Brain pericyte (primary cell): ENCODE data around the gene LAMB4.
A peak's percentile ranks its signal among the peaks of the same experiment; 100 is the strongest.

Experiments used
- DNase-seq: peaks from one replicate; pipeline ENCODE4 v3.0.0-alpha.2; 2012; ENCODE audit warnings: low read depth, low spot score

LAMB4 gene

GRCh38 chr7:108104324-108104723 lies 25.8 kb downstream of the LAMB4 start:
- no peak for DNase-seq

- DNase-seq = no peak
Measured at GRCh38 chr7:108103558-108104298, 26.4 kb downstream of the LAMB4 start.

- DNase-seq = no peak
Measured at GRCh38 chr7:108102671-108103312, 27.4 kb downstream of the LAMB4 start.

GRCh38 chr7:108101759-108102158 lies 28.4 kb downstream of the LAMB4 start:
- no peak for DNase-seq

- no peak for DNase-seq
Measured at GRCh38 chr7:108099713-108100112, 30.4 kb downstream of the LAMB4 start.

GRCh38 chr7:108097703-108098102 lies 32.5 kb downstream of the LAMB4 start:
- no peak for DNase-seq

- no peak for DNase-seq
Measured at GRCh38 chr7:108096996-108097395, 33.2 kb downstream of the LAMB4 start.

- peak; percentile 36 for DNase-seq
Measured at GRCh38 chr7:108094933-108095710, 35.0 kb downstream of the LAMB4 start.

- DNase-seq = peak; percentile 43
Measured at GRCh38 chr7:108094346-108094745, 35.8 kb downstream of the LAMB4 start.

- no peak for DNase-seq
Measured at GRCh38 chr7:108093851-108094331, 36.3 kb downstream of the LAMB4 start.

- DNase-seq = no peak
Measured at GRCh38 chr7:108093341-108093740, 36.8 kb downstream of the LAMB4 start.

- no peak for DNase-seq
Measured at GRCh38 chr7:108091461-108091831, 38.7 kb downstream of the LAMB4 start.

GRCh38 chr7:108090791-108091460 lies 39.2 kb downstream of the LAMB4 start:
- no peak for DNase-seq

- no peak for DNase-seq
Measured at GRCh38 chr7:108089381-108089780, 40.8 kb downstream of the LAMB4 start.

- no peak for DNase-seq
Measured at GRCh38 chr7:108088729-108089128, 41.4 kb downstream of the LAMB4 start.

GRCh38 chr7:108087778-108088177 lies 42.4 kb downstream of the LAMB4 start:
- no peak for DNase-seq

GRCh38 chr7:108086962-108087361 lies 43.2 kb downstream of the LAMB4 start:
- no peak for DNase-seq

GRCh38 chr7:108086546-108086945 lies 43.6 kb downstream of the LAMB4 start:
- no peak for DNase-seq

GRCh38 chr7:108083980-108084379 lies 46.2 kb downstream of the LAMB4 start:
- no peak for DNase-seq

- peak; percentile 53 for DNase-seq
Measured at GRCh38 chr7:108079648-108080591, 50.2 kb downstream of the LAMB4 start.

- DNase-seq = no peak
Measured at GRCh38 chr7:108079276-108079647, 50.9 kb downstream of the LAMB4 start.
